Fibroblast of the aortic adventitia (primary cell): ENCODE results near the gene EDEM1. TPM values are rescaled to one million over a fixed set of nuclear protein-coding genes. Genes with fewer than 3 reads are reported as not detected.

ENCODE experiments used
- DNase-seq: peaks from one replicate; pipeline ENCODE4 v3.0.0-alpha.2; 2010; ENCODE audit warnings: low read depth
- H3K4me3 ChIP-seq: 2 replicates; pipeline ENCODE4 v1.5.1; 2011; ENCODE audit warnings: low read depth, mild to moderate bottlenecking, control low read depth, low read length, moderate library complexity
- CTCF ChIP-seq: IDR thresholded peaks from 2 replicates; pipeline ENCODE4 v1.5.1; 2011; ENCODE audit warnings: mild to moderate bottlenecking, low read length, control low read depth, inconsistent platforms; ENCODE audit not compliant: insufficient read depth
- total RNA-seq: library from RNA; depleted of rRNA; stranded (reverse); fragments of >200 nt; gene quantifications from 2 replicates; pipeline ENCODE4 v1.2.3, GENCODE V29; 2012; ENCODE audit warnings: low replicate concordance

Gene EDEM1
- total RNA-seq, 1 donor, result 32.6 TPM

- DNase-seq, result no peak
- no peak overlapping the region for H3K4me3 ChIP-seq
- no peak for TF ChIP-seq CTCF
These were observed 5.3 kb downstream of the EDEM1 start for GRCh38 chr3:5192571-5193365.

- no peak overlapping the region for H3K4me3 ChIP-seq
- TF ChIP-seq CTCF, result no peak
- no peak for DNase-seq
These were observed 6.8 kb downstream of the EDEM1 start for GRCh38 chr3:5194341-5194740.

GRCh38 chr3:5194801-5195509 lies 7.4 kb downstream of the EDEM1 start:
- no peak overlapping the region for H3K4me3 ChIP-seq
- no peak for TF ChIP-seq CTCF
- DNase-seq, result peak; percentile 83

GRCh38 chr3:5195605-5196004 lies 8.1 kb downstream of the EDEM1 start:
- H3K4me3 ChIP-seq, result no peak overlapping the region
- no peak for DNase-seq
- TF ChIP-seq CTCF, result no peak

GRCh38 chr3:5197022-5197421 lies 9.5 kb downstream of the EDEM1 start:
- DNase-seq, result peak; percentile 49
- no peak overlapping the region for H3K4me3 ChIP-seq
- TF ChIP-seq CTCF, result no peak

- DNase-seq, result peak; percentile 88
- TF ChIP-seq CTCF, result no peak
- H3K4me3 ChIP-seq, result no peak overlapping the region
These were observed 10.2 kb downstream of the EDEM1 start for GRCh38 chr3:5197470-5198312.
